ENCODE results near the gene ZBTB16.
"Not testable (repeated sequence)": the region's sequence is repeated elsewhere in the genome, so short reads cannot be mapped to it uniquely, and the experiment has no call there.

ZBTB16 gene

GRCh38 chr11:114034956-114035355, 24.6 kb upstream of the ZBTB16 start:
- peaks cover 10% of the 10 kb centered on the region for H3K4me1 Mint-ChIP-seq
- H3K27me3 Mint-ChIP-seq = peaks cover 32% of the 10 kb centered on the region
- ATAC-seq (no peak), DNase-seq (no peak)
- H3K27ac Mint-ChIP-seq = no peak overlapping the region
- H3K4me3 Mint-ChIP-seq = no peak overlapping the region
- H3K9me3 Mint-ChIP-seq = no peaks in the 10 kb centered on the region

- Mint-ChIP-seq H3K4me1 (peaks cover 10% of the 10 kb centered on the region), H3K27ac (no peak overlapping the region), H3K27me3 (peaks cover 22% of the 10 kb centered on the region), H3K9me3 (no peaks in the 10 kb centered on the region), H3K4me3 (peak overlapping the region; percentile 49 to 56)
- peak; percentile 50 to 59 for DNase-seq
- ATAC-seq = peak; percentile 84
These were observed 23.2 kb upstream of the ZBTB16 start for GRCh38 chr11:114036147-114036811.

DNA sequence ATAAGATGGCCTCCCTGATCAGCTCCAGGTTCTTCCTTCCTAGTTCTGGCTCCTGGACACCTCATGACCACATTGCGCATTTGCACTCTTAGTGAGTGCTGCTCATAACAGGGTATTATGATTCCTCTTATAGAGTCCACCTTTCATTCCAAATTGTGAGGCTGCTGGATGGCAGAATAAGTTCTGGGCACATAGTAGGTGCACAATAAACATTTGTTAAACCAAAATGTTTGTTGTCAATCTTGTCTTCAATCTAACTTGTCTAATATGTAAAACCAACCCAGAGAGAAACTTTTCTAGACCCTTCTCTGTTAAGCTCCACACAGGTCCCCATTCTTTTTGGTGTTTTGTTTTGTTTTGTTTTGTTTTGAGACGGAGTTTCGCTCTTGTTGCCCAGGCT, 22.6 kb upstream of the ZBTB16 start:
- Mint-ChIP-seq H3K4me1 (peaks cover 10% of the 10 kb centered on the region), H3K4me3 (no peak overlapping the region), H3K27me3 (peaks cover 22% of the 10 kb centered on the region), H3K27ac (no peak overlapping the region), H3K9me3 (no peaks in the 10 kb centered on the region)
- ATAC-seq = no peak
- DNase-seq = no peak

- no peaks in the 10 kb centered on the region for H3K9me3 Mint-ChIP-seq
- no peak for DNase-seq
- ATAC-seq = no peak
These were observed 20.0 kb upstream of the ZBTB16 start for GRCh38 chr11:114039551-114039950.

DNA sequence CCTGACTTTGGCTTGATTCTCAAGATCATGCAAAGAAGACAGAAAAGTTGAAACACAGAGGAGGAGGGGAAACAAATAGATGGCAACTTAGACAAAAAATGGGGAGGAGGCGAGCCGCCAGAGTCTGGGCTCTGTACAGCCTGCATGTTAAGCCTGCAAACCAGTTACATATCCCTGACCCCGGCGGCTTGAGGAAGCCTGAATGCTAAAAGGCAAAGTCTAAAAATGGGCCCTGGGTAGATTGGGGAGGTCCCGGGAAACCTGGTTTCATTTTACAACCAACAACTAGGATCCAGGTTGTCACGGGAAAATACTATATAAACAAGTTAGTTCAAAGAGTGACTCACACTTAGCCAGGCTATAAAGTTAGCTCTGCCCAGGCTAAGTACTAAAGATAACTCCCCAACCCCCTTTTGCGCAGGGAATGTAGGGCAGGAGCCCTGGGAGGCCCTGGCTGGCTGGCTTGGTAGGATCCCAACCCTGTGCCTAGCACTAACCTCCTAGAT, 18.8 kb upstream of the ZBTB16 start:
- H3K27ac Mint-ChIP-seq = no peak overlapping the region
- DNase-seq = no peak
- H3K4me3 Mint-ChIP-seq = no peak overlapping the region
- no peaks in the 10 kb centered on the region for H3K9me3 Mint-ChIP-seq
- no peak for ATAC-seq
- H3K27me3 Mint-ChIP-seq = no peaks in the 10 kb centered on the region
- peaks cover 17% of the 10 kb centered on the region for H3K4me1 Mint-ChIP-seq

More at GRCh38 chr11:114039551-114039950, 20.0 kb upstream of the ZBTB16 start:
- Mint-ChIP-seq H3K4me3 (no peak overlapping the region), H3K27me3 (peaks cover 11% of the 10 kb centered on the region), H3K4me1 (peaks cover 18% of the 10 kb centered on the region), H3K27ac (no peak overlapping the region)

DNA sequence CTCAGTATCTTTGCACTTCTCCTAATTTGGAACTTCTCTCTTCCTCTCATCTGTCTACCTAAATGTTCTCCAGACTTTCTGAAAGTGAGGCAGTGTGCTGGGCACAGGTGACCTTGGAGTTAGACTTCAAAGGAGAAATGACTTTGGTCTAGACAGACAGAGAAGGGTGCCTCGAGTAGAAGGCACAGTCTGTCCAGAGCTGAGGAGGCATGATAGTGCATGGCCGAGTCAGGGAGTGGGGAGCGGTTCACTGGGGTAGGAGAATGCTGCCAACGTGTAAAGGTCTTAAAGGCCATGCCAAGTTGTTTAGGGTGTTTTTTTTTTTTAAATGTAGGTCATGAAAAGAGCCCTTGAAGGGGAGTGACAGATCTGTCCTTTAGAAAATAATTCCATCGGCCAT, 17.3 kb upstream of the ZBTB16 start:
- Mint-ChIP-seq H3K27me3 (no peaks in the 10 kb centered on the region), H3K9me3 (no peaks in the 10 kb centered on the region), H3K4me3 (no peak overlapping the region), H3K4me1 (peaks cover 8% of the 10 kb centered on the region), H3K27ac (peak overlapping the region in 1 of 2 donors; percentile 23)
- DNase-seq = no peak
- no peak for ATAC-seq

DNA sequence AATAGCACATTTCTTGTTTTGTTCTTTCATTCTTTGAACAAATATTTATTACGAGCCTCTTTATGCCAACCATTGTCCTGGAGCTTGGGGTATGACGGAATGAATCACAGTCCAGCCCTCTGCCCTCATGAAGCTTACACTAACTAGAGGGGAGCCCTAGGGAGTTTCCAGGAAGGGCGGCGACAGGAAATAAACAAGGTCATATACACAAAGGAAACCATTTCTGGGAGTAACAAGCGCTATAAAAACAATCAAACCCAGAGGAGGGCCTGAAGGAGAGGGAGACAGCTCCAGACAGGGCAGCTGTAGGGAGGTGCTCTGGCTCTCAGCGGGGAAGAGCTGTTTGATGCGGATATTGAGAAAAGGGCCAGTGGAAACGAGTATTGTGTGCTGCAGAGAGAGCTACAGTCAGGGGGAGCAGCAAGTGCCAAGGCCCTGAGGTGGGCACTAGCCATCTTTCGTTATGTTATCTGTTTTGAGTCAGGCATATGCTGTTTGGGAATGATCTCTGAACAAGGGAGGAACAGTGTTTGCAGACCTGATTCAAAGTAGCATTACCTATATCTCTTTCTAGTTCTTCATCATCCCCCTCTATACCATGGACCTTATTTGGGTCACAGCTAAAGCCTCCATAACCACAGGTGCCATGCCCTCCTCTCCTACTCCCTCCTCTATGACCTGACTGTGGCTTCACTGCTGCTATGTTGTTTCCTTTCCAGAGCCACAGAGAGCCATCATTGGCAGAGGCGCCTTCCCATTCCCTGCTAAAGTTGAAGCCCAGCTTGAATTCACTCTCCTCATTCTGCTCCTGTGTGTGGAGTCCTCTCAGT, 15.3 kb upstream of the ZBTB16 start:
- ATAC-seq (peak; percentile 20), DNase-seq (no peak)
- H3K27me3 Mint-ChIP-seq = no peaks in the 10 kb centered on the region
- no peak overlapping the region for H3K27ac Mint-ChIP-seq
- peaks cover 8% of the 10 kb centered on the region for H3K4me1 Mint-ChIP-seq
- no peaks in the 10 kb centered on the region for H3K9me3 Mint-ChIP-seq
- no peak overlapping the region for H3K4me3 Mint-ChIP-seq

DNA sequence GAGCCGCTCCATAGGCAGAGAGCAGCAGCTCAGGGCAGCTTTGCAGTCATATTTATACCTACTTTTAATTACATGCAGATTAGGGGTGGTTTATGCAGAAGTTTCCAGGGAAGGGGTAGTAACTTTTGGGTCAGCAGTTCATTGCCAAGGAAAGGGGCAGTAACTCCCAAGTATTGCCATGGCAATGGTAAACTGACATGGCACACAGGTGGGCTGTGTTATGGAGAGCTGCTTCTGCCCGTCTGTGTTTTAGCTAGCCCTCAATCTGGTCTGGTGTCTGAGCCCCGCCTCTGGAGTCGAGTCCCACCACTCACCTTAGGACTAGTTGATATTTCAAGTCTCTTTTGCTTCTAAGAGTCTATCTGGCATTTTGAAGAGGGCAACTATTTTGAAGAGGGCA, 12.2 kb upstream of the ZBTB16 start:
- Mint-ChIP-seq H3K27ac (no peak overlapping the region), H3K4me3 (no peak overlapping the region)

GRCh38 chr11:114049050-114049449, 10.5 kb upstream of the ZBTB16 start:
- ATAC-seq (no peak), DNase-seq (no peak)
- no peaks in the 10 kb centered on the region for H3K27me3 Mint-ChIP-seq
- H3K4me1 Mint-ChIP-seq = peaks cover 5% of the 10 kb centered on the region
- no peaks in the 10 kb centered on the region for H3K9me3 Mint-ChIP-seq
- no peak overlapping the region for H3K4me3 Mint-ChIP-seq
- no peak overlapping the region for H3K27ac Mint-ChIP-seq

More for the DNA sequence above, 12.2 kb upstream of the ZBTB16 start:
- no peak for ATAC-seq
- no peak for DNase-seq
- H3K9me3 Mint-ChIP-seq = no peaks in the 10 kb centered on the region
- no peaks in the 10 kb centered on the region for H3K27me3 Mint-ChIP-seq
- H3K4me1 Mint-ChIP-seq = peaks cover 8% of the 10 kb centered on the region

GRCh38 chr11:114049766-114050165, 9.7 kb upstream of the ZBTB16 start:
- not testable (repeated sequence) for H3K4me3 Mint-ChIP-seq, H3K27me3 Mint-ChIP-seq, H3K4me1 Mint-ChIP-seq, H3K27ac Mint-ChIP-seq, DNase-seq, H3K9me3 Mint-ChIP-seq, ATAC-seq

DNA sequence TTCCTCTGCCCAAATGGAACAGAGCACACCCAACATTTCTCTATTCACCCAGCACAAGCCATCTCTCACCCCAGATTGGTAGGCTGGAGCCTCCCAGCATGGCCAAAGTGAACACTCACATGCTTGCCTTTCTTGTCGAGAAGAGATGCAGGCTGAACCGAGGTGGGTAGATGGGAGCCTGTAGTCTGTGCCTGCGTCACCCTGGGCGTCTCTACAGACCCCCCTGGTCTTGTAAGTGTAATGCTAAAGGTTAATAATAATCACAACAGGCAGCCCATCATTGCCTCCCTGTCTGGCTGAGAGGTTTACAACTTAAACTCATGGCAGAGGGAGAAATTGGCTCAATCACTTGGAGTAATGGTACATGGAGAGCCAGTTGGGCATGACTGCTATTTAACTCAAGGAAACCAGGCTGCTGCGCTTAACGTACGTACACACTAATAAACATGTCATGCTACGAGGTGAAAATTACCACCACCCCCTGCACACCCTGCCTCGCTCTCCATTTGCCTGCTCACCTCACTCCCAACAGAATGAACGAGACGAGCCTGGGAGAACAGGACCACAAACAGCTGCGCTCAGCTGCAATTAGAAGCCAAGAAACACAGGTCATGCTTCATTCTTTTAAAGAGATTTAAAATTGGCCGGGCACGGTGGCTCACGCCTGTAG, 9.1 kb upstream of the ZBTB16 start:
- H3K9me3 Mint-ChIP-seq = no peaks in the 10 kb centered on the region
- H3K27ac Mint-ChIP-seq = no peak overlapping the region
- no peaks in the 10 kb centered on the region for H3K4me1 Mint-ChIP-seq
- H3K27me3 Mint-ChIP-seq = peaks cover 7% of the 10 kb centered on the region
- ATAC-seq (no peak), DNase-seq (no peak)
- H3K4me3 Mint-ChIP-seq = no peak overlapping the region

GRCh38 chr11:114051558-114051957, 8.0 kb upstream of the ZBTB16 start:
- ATAC-seq = no peak
- peaks cover 15% of the 10 kb centered on the region for H3K27me3 Mint-ChIP-seq

GRCh38 chr11:114052160-114052559, 7.4 kb upstream of the ZBTB16 start:
- DNase-seq (no peak), ATAC-seq (no peak)
- no peaks in the 10 kb centered on the region for H3K9me3 Mint-ChIP-seq
- H3K27me3 Mint-ChIP-seq = peaks cover 21% of the 10 kb centered on the region
- H3K27ac Mint-ChIP-seq = no peak overlapping the region
- H3K4me1 Mint-ChIP-seq = no peaks in the 10 kb centered on the region
- H3K4me3 Mint-ChIP-seq = no peak overlapping the region

More at GRCh38 chr11:114051558-114051957, 8.0 kb upstream of the ZBTB16 start:
- DNase-seq = no peak
- Mint-ChIP-seq H3K27ac (no peak overlapping the region), H3K9me3 (no peaks in the 10 kb centered on the region), H3K4me3 (no peak overlapping the region), H3K4me1 (no peaks in the 10 kb centered on the region)

DNA sequence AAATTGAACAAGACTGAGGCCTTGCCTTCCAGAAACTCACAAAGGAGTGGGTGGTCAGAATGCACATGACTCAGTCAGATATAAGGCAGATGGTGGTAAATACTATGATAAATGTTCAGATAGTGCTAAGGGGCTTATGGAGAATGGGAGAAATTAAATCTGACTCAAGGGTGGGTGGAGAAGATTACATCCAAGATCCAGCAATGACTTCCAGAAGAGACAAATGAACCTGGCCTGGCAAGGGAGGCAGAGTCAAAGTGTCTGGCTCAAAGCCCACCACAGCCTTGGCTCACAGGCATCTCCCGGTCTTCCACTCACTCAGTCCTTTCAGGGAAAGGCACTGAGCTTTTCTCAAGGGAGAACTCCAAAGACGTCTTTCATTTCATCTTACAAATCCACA, 6.1 kb upstream of the ZBTB16 start:
- Mint-ChIP-seq H3K27ac (no peak overlapping the region), H3K27me3 (peaks cover 33% of the 10 kb centered on the region), H3K4me3 (no peak overlapping the region), H3K9me3 (no peaks in the 10 kb centered on the region), H3K4me1 (peaks cover 10% of the 10 kb centered on the region)
- ATAC-seq (no peak), DNase-seq (no peak)

DNA sequence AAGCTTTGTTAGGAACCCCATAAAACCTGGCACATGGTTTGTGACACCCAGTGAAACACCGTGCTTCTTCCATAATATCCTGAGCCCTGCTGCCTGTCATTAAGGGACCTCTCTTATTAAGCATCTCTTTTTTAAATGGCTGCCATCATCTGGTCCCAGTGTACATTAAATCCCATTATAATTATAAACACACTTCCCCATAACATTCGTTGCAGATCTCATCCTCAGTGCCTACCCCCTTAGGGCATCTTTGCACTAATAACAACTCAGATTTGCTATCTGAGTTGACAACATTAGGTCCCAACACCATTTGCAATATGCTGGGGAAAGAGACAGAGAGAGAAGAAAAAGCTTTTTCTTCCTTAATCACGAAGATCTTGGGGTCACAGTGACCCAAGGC, 4.7 kb upstream of the ZBTB16 start:
- ATAC-seq = no peak
- DNase-seq = no peak
- Mint-ChIP-seq H3K27ac (peak overlapping the region in 1 of 2 donors; percentile 63), H3K4me1 (peaks cover 24% of the 10 kb centered on the region), H3K27me3 (peaks cover 47% of the 10 kb centered on the region), H3K9me3 (no peaks in the 10 kb centered on the region), H3K4me3 (no peak overlapping the region)

DNA sequence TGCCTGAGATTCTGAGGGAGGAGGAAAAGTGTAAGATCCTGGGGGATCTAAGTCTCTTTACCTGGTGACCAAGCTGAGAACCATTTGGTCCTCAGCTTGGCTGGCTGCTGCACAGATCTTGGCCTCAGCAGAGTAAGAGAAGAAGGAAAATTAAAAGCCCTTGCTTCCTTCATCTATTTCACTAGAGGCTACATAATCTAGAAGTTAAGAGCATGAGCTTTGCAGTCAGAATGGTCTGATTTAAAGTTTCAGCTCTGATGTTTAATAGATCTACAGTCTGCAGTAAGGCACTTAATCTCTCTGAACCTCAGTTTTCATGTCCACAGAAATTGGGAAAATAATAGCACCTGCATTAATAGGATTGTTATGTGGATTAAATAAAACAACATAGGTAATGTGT, 3.1 kb upstream of the ZBTB16 start:
- Mint-ChIP-seq H3K4me3 (no peak overlapping the region), H3K27ac (no peak overlapping the region), H3K4me1 (peaks cover 34% of the 10 kb centered on the region), H3K9me3 (no peaks in the 10 kb centered on the region), H3K27me3 (peaks cover 58% of the 10 kb centered on the region)
- DNase-seq = no peak
- ATAC-seq = no peak

Data from stimulated activated naive CD8-positive, alpha-beta T cell treated with anti-CD3 and anti-CD28 coated beads, Interleukin-15, amount 100 ng/mL, for 72 hours (primary cell).